DND-41 (cell line): ENCODE measurements around the gene TYMP.

ENCODE experiments used
- CTCF ChIP-seq: IDR thresholded peaks from 2 replicates; pipeline ENCODE4 v1.5.1; 2012; ENCODE audit warnings: borderline replicate concordance, low read length, moderate library complexity, mild to moderate bottlenecking; ENCODE audit not compliant: poor library complexity, severe bottlenecking; ENCODE audit errors: extremely low read depth
- EZH2 ChIP-seq: IDR thresholded peaks from 3 replicates; pipeline ENCODE4 v1.6.1; 2012; ENCODE audit warnings: borderline replicate concordance, low read depth, mild to moderate bottlenecking, moderate library complexity, low read length, inconsistent platforms; ENCODE audit not compliant: severe bottlenecking

GRCh38 chr22:50553310-50553709, 23.5 kb upstream of the TYMP start:
- TF ChIP-seq CTCF (no peak), EZH2 (no peak)
